Measurements from ENCODE around the gene ARFGEF3. TPM values are rescaled to one million over a fixed set of nuclear protein-coding genes. Genes with fewer than 3 reads are reported as not detected.

The ARFGEF3 gene
- total RNA-seq, 1 donor from 2014 or later = 3.8 TPM

DNA sequence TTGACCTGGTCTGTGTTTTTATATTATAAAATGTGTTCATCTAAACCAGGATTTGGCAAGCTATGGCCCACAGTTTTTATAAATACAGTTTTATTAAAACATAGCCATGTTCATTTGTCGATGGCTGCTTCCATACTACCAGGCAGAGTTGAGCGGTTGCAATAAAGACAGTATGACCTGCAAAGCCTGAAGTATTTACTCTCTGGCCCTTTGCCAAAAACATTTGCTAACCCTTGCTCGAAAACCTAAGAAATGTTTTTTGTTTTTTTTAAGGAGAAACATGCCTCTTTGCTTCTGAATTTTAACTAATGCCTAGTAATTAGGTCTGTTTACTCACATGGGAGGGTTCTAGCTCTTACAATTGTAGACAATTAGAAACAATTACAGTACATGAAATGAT, 148.6 kb downstream of the ARFGEF3 start:
- Mint-ChIP-seq H3K4me3 (no peak overlapping the region), H3K27me3 (ENCODE audit: insufficient read depth, low read depth) (peaks cover 2% of the 10 kb centered on the region), H3K27ac (no peak overlapping the region), H3K4me1 (no peaks in the 10 kb centered on the region), H3K36me3 (no peaks in the 10 kb centered on the region), H3K9me3 (no peaks in the 10 kb centered on the region)
- no peaks in the 10 kb centered on the region for H3K79me2 ChIP-seq (ENCODE audit: low read depth)
- TF ChIP-seq EZH2phosphoT487 (IDR thresholded peaks at IDR 0.05) (no peak), EZH2 (IDR thresholded peaks at IDR 0.05) (no peak)
- TF ChIP-seq, protein P1, sequence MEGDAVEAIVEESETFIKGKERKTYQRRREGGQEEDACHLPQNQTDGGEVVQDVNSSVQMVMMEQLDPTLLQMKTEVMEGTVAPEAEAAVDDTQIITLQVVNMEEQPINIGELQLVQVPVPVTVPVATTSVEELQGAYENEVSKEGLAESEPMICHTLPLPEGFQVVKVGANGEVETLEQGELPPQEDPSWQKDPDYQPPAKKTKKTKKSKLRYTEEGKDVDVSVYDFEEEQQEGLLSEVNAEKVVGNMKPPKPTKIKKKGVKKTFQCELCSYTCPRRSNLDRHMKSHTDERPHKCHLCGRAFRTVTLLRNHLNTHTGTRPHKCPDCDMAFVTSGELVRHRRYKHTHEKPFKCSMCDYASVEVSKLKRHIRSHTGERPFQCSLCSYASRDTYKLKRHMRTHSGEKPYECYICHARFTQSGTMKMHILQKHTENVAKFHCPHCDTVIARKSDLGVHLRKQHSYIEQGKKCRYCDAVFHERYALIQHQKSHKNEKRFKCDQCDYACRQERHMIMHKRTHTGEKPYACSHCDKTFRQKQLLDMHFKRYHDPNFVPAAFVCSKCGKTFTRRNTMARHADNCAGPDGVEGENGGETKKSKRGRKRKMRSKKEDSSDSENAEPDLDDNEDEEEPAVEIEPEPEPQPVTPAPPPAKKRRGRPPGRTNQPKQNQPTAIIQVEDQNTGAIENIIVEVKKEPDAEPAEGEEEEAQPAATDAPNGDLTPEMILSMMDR (IDR thresholded peaks at IDR 0.05) = no peak
- no peak overlapping the region for H2AFZ ChIP-seq (replicated peaks)
- H3K4me1 ChIP-seq = no peaks in the 10 kb centered on the region
- H3F3A ChIP-seq (ENCODE audit: low read depth) = no peaks in the 10 kb centered on the region
- H3K36me3 ChIP-seq = no peaks in the 10 kb centered on the region
- no peak for DNase-seq (ENCODE audit: low spot score)
- H4K20me1 ChIP-seq (ENCODE audit: low read depth) = no peaks in the 10 kb centered on the region
- H3K27me3 ChIP-seq = no peaks in the 10 kb centered on the region
- H3K9ac ChIP-seq = no peak overlapping the region
- no peak overlapping the region for H3K27ac ChIP-seq
- H3K4me3 ChIP-seq = no peak overlapping the region
- H3K4me2 ChIP-seq = no peak overlapping the region
- no peaks in the 10 kb centered on the region for H3K9me3 ChIP-seq (ENCODE audit: low read depth)

DNA sequence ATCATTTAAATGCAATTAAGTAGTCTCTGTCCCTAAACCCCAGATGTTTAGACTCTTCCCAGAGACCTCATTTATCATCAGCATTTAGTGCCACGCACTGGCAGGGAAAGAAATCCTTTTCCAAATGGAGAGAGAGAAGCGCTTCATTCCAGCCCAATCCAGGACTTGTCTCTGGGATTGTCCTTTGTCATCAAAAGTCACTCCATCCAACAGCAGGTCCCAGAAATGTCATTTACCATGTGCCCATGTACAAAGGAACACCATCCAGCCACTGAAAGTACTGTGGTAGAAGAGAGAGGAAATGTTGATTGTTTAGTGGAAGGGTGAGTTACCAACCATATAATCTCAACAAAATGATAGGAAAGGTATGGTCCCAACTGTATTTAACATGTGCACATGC, 149.1 kb downstream of the ARFGEF3 start:
- Histone ChIP-seq H3K9me3 (ENCODE audit: low read depth) (no peaks in the 10 kb centered on the region), H3K36me3 (no peaks in the 10 kb centered on the region), H3K4me3 (no peak overlapping the region), H3K9ac (no peak overlapping the region), H2AFZ (replicated peaks) (no peak overlapping the region), H3K79me2 (ENCODE audit: low read depth) (no peaks in the 10 kb centered on the region), H3F3A (ENCODE audit: low read depth) (no peaks in the 10 kb centered on the region), H3K27me3 (no peaks in the 10 kb centered on the region), H3K4me2 (no peak overlapping the region), H4K20me1 (ENCODE audit: low read depth) (no peaks in the 10 kb centered on the region), H3K4me1 (no peaks in the 10 kb centered on the region), H3K27ac (no peak overlapping the region)
- H3K36me3 Mint-ChIP-seq = no peaks in the 10 kb centered on the region
- no peak overlapping the region for H3K27ac Mint-ChIP-seq
- no peak overlapping the region for H3K4me3 Mint-ChIP-seq
- peaks cover 2% of the 10 kb centered on the region for H3K27me3 Mint-ChIP-seq (ENCODE audit: insufficient read depth, low read depth)
- H3K9me3 Mint-ChIP-seq = no peaks in the 10 kb centered on the region
- no peaks in the 10 kb centered on the region for H3K4me1 Mint-ChIP-seq
- TF ChIP-seq EZH2 (IDR thresholded peaks at IDR 0.05) (no peak), EZH2phosphoT487 (IDR thresholded peaks at IDR 0.05) (no peak)
- TF ChIP-seq, protein P1 (IDR thresholded peaks at IDR 0.05) = no peak
- DNase-seq (ENCODE audit: low spot score) = no peak

DNA sequence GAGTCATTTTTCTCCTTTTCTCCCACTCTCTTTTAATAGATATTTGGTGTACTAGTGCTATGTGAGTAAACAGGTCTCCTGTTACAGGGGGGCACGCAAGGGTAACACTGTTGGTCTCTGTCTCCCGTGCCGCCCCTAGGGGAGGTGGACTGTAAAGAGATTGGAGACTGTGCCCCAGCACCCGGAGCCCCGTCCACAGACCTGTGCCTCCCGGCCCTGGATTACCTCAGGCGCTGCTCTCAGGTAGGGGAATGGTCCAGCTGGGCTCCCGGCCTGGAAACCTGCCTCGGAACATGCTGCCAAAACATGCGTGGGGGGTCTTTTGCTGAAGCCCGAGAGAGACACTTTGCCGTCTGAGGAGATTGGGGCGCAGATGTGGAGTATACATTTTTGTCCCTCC, 149.5 kb downstream of the ARFGEF3 start:
- H3K36me3 Mint-ChIP-seq = no peaks in the 10 kb centered on the region
- H3K9ac ChIP-seq = no peak overlapping the region
- TF ChIP-seq EZH2phosphoT487 (IDR thresholded peaks at IDR 0.05) (no peak), EZH2 (IDR thresholded peaks at IDR 0.05) (no peak)
- TF ChIP-seq, protein P1 (IDR thresholded peaks at IDR 0.05) = no peak
- no peaks in the 10 kb centered on the region for H3K36me3 ChIP-seq
- no peaks in the 10 kb centered on the region for H3K4me1 ChIP-seq
- no peak overlapping the region for H3K27ac ChIP-seq
- no peaks in the 10 kb centered on the region for H3K9me3 ChIP-seq (ENCODE audit: low read depth)
- H3K79me2 ChIP-seq (ENCODE audit: low read depth) = no peaks in the 10 kb centered on the region
- no peak overlapping the region for H3K4me3 Mint-ChIP-seq
- no peaks in the 10 kb centered on the region for H3K27me3 ChIP-seq
- H3K4me2 ChIP-seq = no peak overlapping the region
- peaks cover 2% of the 10 kb centered on the region for H3K27me3 Mint-ChIP-seq (ENCODE audit: insufficient read depth, low read depth)
- no peak for DNase-seq (ENCODE audit: low spot score)
- no peaks in the 10 kb centered on the region for H4K20me1 ChIP-seq (ENCODE audit: low read depth)
- H3K4me3 ChIP-seq = no peak overlapping the region
- no peak overlapping the region for H3K27ac Mint-ChIP-seq
- H2AFZ ChIP-seq (replicated peaks) = no peak overlapping the region
- no peaks in the 10 kb centered on the region for H3F3A ChIP-seq (ENCODE audit: low read depth)
- no peaks in the 10 kb centered on the region for H3K4me1 Mint-ChIP-seq
- no peaks in the 10 kb centered on the region for H3K9me3 Mint-ChIP-seq
